HEK293T (cell line): ENCODE measurements around the gene GJD3.

Experiments
- CTCF ChIA-PET: fragments of 350-600 bp; formaldehyde crosslinking; extraction: SDS; loops from one replicate; lab custom pipeline; 2021; ENCODE audit warnings: antibody characterized with exemption, inconsistent platforms; lab: Yijun Ruan, JAX
- POLR2A ChIA-PET: fragments of 350-600 bp; formaldehyde crosslinking; extraction: SDS; loops from one replicate; lab custom pipeline; 2020; ENCODE audit warnings: antibody characterized with exemption, inconsistent platforms; lab: Yijun Ruan, JAX
- DNase-seq: peaks from one replicate; pipeline ENCODE4 v3.0.0; 2012; ENCODE audit warnings: mixed read lengths; ENCODE audit errors: extremely low spot score
- ARNT ChIP-seq: fragments of 450-650 bp; IDR thresholded peaks from 2 replicates; pipeline ENCODE4 v1.6.1; 2017; ENCODE audit warnings: mild to moderate bottlenecking
- BHLHE40 ChIP-seq: fragments of 450-650 bp; IDR thresholded peaks from 2 replicates; pipeline ENCODE4 v1.6.1; 2016; ENCODE audit warnings: mild to moderate bottlenecking, moderate library complexity, borderline replicate concordance
- CTBP1 ChIP-seq: fragments of 450-650 bp; IDR thresholded peaks from 2 replicates; pipeline ENCODE4 v1.6.1; 2016; ENCODE audit warnings: borderline replicate concordance
- ELF4 ChIP-seq: fragments of 450-650 bp; IDR thresholded peaks from 2 replicates; pipeline ENCODE4 v1.6.1; 2017; ENCODE audit warnings: antibody characterized with exemption
- FOXA1 ChIP-seq: fragments of 450-650 bp; IDR thresholded peaks from 2 replicates; pipeline ENCODE4 v1.6.1; 2016; ENCODE audit warnings: mild to moderate bottlenecking
- FOXK2 ChIP-seq: fragments of 450-650 bp; IDR thresholded peaks from 2 replicates; pipeline ENCODE4 v1.6.1; 2016; ENCODE audit warnings: mild to moderate bottlenecking
- FOXM1 ChIP-seq: fragments of 450-650 bp; IDR thresholded peaks from 2 replicates; pipeline ENCODE4 v1.6.1; 2017; ENCODE audit warnings: mild to moderate bottlenecking, borderline replicate concordance
- HDGF ChIP-seq: fragments of 450-650 bp; IDR thresholded peaks from 2 replicates; pipeline ENCODE4 v1.6.1; 2017; ENCODE audit warnings: antibody characterized with exemption, borderline replicate concordance
- L3MBTL2 ChIP-seq: fragments of 450-650 bp; conservative IDR thresholded peaks from 2 replicates; pipeline ENCODE4 v1.6.1; 2016; ENCODE audit warnings: mild to moderate bottlenecking
- LEF1 ChIP-seq: fragments of 450-650 bp; IDR thresholded peaks from 2 replicates; pipeline ENCODE4 v1.6.1; 2017; ENCODE audit warnings: mild to moderate bottlenecking, borderline replicate concordance
- NFRKB ChIP-seq: fragments of 450-650 bp; IDR thresholded peaks from 2 replicates; pipeline ENCODE4 v1.6.1; 2016; ENCODE audit warnings: mild to moderate bottlenecking, moderate library complexity
- PKNOX1 ChIP-seq: fragments of 450-650 bp; IDR thresholded peaks from 2 replicates; pipeline ENCODE4 v1.6.1; 2016
- SP1 ChIP-seq: fragments of 450-650 bp; IDR thresholded peaks from 2 replicates; pipeline ENCODE4 v1.6.1; 2017
- SUZ12 ChIP-seq: fragments of 450-650 bp; IDR thresholded peaks from 2 replicates; pipeline ENCODE4 v1.6.1; 2016; ENCODE audit warnings: mild to moderate bottlenecking
- TARDBP ChIP-seq: fragments of 450-650 bp; IDR thresholded peaks from 2 replicates; pipeline ENCODE4 v1.6.1; 2016
- ZNF384 ChIP-seq: fragments of 450-650 bp; IDR thresholded peaks from 2 replicates; pipeline ENCODE4 v1.6.1; 2016

Gene GJD3

DNA sequence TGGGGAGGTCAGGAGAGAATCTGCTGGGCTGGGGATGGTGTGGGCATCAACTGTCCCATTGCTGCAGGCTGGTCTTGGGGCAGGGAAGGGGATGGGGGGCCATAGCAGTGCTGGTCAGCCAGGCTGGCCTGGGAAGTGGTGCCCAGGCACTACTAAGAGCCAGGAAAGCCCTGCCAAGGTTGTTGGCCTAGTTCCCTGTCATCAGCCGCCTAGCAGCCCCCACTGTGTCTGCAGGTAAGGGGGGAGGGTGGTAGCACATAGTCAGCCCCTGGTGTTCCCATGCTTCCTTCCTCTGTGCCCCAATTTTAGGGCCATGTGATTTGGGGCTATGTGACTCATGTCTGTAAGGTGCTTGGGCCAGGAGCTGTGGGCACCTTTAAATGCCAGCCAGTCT lies 17.8 kb downstream of the GJD3 start:
- POLR2A ChIA-PET, result interaction anchor here (1.3 kb wide), 1 partner anchor 30 kb away, joined by 4 read pairs; no protein-coding TSS in a partner anchor
- TF ChIP-seq FOXA1 (no peak), ELF4 (no peak), LEF1 (no peak), PKNOX1 (no peak), FOXM1 (no peak), L3MBTL2 (no peak), BHLHE40 (no peak), SP1 (no peak), TARDBP (no peak), CTBP1 (no peak), ARNT (no peak), HDGF (no peak), FOXK2 (no peak), ZNF384 (no peak), NFRKB (no peak)

DNA sequence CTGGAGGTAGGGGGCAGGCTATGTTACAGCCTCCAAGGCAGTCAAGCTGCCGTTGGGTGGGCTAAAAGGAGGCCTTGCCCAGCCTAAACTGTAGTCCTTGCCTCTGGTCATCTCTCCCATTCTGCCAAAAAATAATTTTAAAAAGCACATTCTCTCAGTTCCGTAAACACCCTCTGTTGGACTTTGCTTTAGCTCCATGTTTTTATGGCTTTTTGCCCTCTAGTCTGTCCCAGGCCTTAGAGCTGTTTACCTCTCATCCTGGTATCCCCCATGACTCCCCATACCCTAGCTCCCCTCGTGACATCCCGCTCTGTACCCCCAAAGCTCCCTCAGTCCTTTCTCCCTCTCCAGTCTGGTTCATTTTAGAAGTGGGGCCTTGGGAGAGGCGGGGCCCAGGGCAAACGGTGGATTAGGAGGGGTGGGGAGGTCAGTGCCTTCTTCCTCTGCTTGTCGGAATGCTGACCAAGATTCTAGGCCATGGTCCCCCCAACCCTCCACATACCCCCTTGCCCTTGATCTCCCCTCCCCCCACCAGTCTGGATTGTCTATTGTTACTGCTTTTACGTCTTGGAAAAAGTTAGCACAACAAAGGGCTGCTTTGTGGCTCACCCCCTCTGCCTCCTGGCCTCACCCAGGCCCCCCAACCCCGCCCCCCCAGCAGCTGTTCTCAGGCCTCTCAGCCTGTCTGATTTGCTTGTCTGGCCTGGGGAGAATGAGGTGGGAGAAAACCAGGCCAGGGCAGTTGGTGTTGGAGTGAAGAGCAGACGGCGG lies 18.4 kb downstream of the GJD3 start:
- DNase-seq, result no peak
- TF ChIP-seq ELF4, result no peak
- no peak for TF ChIP-seq HDGF
- no peak for TF ChIP-seq FOXA1
- TF ChIP-seq FOXM1, result no peak
- no peak for TF ChIP-seq ZNF384
- no peak for TF ChIP-seq LEF1
- no peak for TF ChIP-seq FOXK2
- no peak for TF ChIP-seq SP1
- no peak for TF ChIP-seq NFRKB
- TF ChIP-seq SUZ12, result no peak
- no peak for TF ChIP-seq ARNT
- no peak for TF ChIP-seq BHLHE40
- no peak for TF ChIP-seq CTBP1
- TF ChIP-seq PKNOX1, result no peak
- TF ChIP-seq L3MBTL2, result no peak
- TF ChIP-seq TARDBP, result no peak
- POLR2A ChIA-PET, result interaction anchor here (1.1 to 1.8 kb wide), 6 partner anchors 9 to 58 kb away, joined by 4 to 10 read pairs (median 4); no protein-coding TSS in a partner anchor
- CTCF ChIA-PET, result interaction anchor here (0.6 to 3.0 kb wide), 4 partner anchors 9 to 89 kb away, joined by 3 to 17 read pairs (median 4); no protein-coding TSS in a partner anchor

More for the DNA sequence above, 17.8 kb downstream of the GJD3 start:
- CTCF ChIA-PET, result no interaction called here
- DNase-seq, result no peak

DNA sequence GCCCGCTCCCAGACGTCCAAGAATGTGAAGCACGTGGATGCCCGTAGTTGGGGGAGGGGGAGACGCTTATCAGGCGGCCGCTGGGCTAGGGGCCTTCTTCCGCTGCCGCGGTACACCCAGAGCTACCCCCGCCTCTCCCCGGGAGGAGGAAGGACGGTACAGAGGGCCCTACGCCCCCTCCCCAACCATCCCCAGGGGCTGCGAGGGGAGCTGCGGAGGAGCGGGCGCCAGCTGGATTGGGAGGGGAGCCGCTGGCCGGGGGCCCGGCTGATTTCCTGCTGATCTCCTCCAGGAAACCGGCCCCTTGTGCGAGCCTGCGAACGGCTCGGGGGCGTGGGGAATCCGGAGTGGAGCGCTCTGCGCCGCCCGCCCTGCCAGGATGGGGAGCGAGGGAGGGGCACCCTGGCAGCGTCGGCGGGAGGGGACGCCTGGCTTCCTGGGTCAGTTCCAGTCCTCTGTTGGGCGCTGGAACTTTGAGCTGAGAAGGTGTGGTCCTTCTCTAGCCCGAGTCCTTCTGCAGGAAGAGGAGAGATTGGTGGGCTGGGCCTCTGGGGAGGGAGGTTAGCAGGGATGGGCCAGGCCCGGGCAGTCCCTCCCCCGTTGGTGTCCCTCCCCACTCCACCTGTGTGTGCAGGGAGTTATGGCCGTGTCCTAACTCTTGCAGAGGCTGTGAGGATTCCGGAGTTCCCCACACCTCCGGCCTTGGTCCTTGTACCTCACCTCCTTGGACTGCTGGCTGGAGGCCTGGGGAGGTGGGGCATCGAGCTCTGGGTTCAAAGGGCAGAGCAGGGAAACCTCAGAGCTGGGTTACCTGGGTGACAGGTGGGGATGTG lies 19.2 kb downstream of the GJD3 start:
- TF ChIP-seq FOXK2 (no peak), TARDBP (no peak), HDGF (no peak), FOXA1 (no peak), ARNT (no peak), SP1 (no peak)
- CTCF ChIA-PET, result interaction anchor here (0.6 to 3.0 kb wide), 4 partner anchors 9 to 88 kb away, joined by 3 to 17 read pairs (median 4); no protein-coding TSS in a partner anchor
- POLR2A ChIA-PET, result interaction anchor here (0.7 to 1.8 kb wide), 7 partner anchors 10 to 57 kb away, joined by 3 to 10 read pairs (median 4); no protein-coding TSS in a partner anchor
- no peak for DNase-seq

- ChIA-PET CTCF (interaction anchor here (0.9 to 3.0 kb wide), 3 partner anchors 10 to 42 kb away, joined by 3 to 17 read pairs (median 4); no protein-coding TSS in a partner anchor), POLR2A (interaction anchor here (0.5 to 1.8 kb wide), 6 partner anchors 27 to 204 kb away, joined by 3 to 10 read pairs (median 4); partner anchors contain the start of gene CASC3)
- TF ChIP-seq FOXK2, result no peak
- no peak for DNase-seq
Observed at GRCh38 chr17:40344421-40345160, 19.9 kb downstream of the GJD3 start.

- ChIA-PET CTCF (interaction anchor here (0.6 to 3.0 kb wide), 3 partner anchors 11 to 133 kb away, joined by 4 to 17 read pairs (median 4); no protein-coding TSS in a partner anchor), POLR2A (interaction anchor here (0.9 to 1.2 kb wide), 3 partner anchors 8 to 27 kb away, joined by 3 to 4 read pairs (median 3); no protein-coding TSS in a partner anchor)
- no peak for TF ChIP-seq PKNOX1
- no peak for TF ChIP-seq L3MBTL2
- TF ChIP-seq ELF4, result no peak
- no peak for TF ChIP-seq SP1
- no peak for TF ChIP-seq ZNF384
- TF ChIP-seq FOXK2, result no peak
- no peak for TF ChIP-seq LEF1
- no peak for TF ChIP-seq TARDBP
- DNase-seq, result no peak
Observed at GRCh38 chr17:40343219-40344119, 21.1 kb downstream of the GJD3 start.
